Urinary bladder (tissue), 4 donors: ENCODE data around the gene STEAP1B. TPM values are rescaled to one million over a fixed set of nuclear protein-coding genes. Genes with fewer than 3 reads are reported as not detected.

Experiments
- DNase-seq: peaks from one replicate; pipeline ENCODE4 v3.0.0-alpha.2; 2015; ENCODE audit errors: extremely low spot score
- H3K27ac ChIP-seq: one replicate; pipeline ENCODE4 v1.5.1; 2013; ENCODE audit warnings: low read depth, mild to moderate bottlenecking, moderate library complexity
- H3K36me3 ChIP-seq: one replicate; pipeline ENCODE4 v1.6.1; 2013; ENCODE audit warnings: mild to moderate bottlenecking, moderate library complexity; ENCODE audit not compliant: insufficient read depth
- H3K4me1 ChIP-seq: one replicate; pipeline ENCODE4 v1.6.1; 2013; ENCODE audit warnings: mild to moderate bottlenecking, moderate library complexity; ENCODE audit not compliant: insufficient read depth
- H3K4me3 ChIP-seq: one replicate; pipeline ENCODE4 v1.5.1; 2013; ENCODE audit warnings: low read depth, low read length
- WGBS: extraction: QIAGEN DNeasy Blood & Tissue Kit; methylation state at CpG from one replicate; pipeline ENCODE4 v1.1.7; 2013; 5-methylcytosine and 5-hydroxymethylcytosine counted together
- polyA plus RNA-seq: library from polyadenylated mRNA; stranded (reverse); fragments of 200-250 nt; gene quantifications from one replicate; pipeline ENCODE4 v1.2.3, GENCODE V29; 2013
- total RNA-seq: library from RNA; depleted of rRNA; stranded (reverse); fragments of >200 nt; gene quantifications from one replicate; pipeline ENCODE4 v1.2.3, GENCODE V29; 2014
- donor health status: healthy with polysubstance abuse.
- donor health status: healthy.

The STEAP1B gene
- total and polyA plus RNA-seq, 2 donors, result 0.43 to 3.2 TPM

DNA sequence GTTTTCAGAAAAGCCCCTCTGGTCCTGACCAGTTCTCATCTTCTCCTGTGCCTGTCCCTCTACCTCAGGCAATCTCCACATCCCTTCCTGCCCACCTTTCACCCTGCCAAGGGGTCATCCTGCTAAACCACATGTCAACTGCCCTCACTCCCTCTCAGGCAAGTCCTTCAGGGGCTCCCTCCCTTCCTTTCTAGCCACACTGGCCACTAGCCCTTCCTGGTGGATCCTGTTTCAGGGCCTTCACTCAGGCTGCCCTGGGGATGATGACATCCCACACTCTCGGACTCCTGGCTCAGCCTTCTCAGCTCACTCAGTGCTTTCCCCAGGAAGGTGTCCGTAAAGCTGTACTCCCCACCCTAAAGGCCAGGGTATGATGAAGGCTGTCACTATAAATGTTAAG is 13.4 kb downstream of the STEAP1B start:
- 87% methylated on average over 2 of the region's 2 CpGs for WGBS
- no peaks in the 10 kb centered on the region for H3K36me3 ChIP-seq
- DNase-seq, result no peak
- no peak overlapping the region for H3K27ac ChIP-seq
- no peaks in the 10 kb centered on the region for H3K4me1 ChIP-seq
- no peak overlapping the region for H3K4me3 ChIP-seq

DNA sequence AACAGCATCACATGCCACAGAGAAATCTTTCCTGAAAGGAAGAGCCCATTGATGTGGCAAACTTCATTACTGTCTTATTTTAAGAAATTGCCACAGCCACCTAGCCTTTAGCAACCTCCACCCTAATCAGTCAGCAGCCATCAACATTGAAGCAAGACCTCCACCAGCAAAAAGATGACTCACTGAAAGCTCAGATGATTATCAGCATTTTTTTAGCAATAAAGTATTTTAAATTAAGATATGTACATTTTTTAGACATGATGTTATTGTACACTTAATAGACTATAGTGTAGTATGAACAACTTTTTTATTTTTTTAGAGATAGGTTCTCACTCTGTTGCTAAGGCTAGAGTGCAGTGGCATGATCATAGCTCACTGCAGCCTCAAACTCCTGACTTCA is 14.8 kb downstream of the STEAP1B start:
- Histone ChIP-seq H3K4me3 (no peak overlapping the region), H3K4me1 (no peaks in the 10 kb centered on the region), H3K36me3 (no peaks in the 10 kb centered on the region), H3K27ac (no peak overlapping the region)
- DNase-seq, result no peak

DNA sequence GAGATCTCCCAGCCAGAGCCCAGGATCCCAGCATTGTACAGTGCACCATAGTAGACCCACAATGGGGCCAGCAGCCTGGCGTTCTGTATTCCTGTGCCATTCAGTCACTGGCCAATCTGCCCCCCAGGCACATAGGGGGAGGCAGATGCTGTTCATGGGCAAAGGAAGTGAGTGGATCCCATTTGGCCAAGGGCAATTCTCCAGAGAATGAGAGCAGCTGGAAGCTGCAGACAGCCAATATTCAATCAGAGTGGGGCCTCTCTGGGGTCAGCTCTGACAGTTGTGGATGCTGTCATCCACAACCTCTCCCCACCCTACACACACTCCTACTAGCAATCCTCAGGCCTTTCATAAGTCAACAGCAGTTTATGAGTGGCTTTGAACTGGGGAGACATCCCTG is 17.5 kb downstream of the STEAP1B start:
- DNase-seq, result no peak
- Histone ChIP-seq H3K27ac (no peak overlapping the region), H3K36me3 (no peaks in the 10 kb centered on the region), H3K4me1 (no peaks in the 10 kb centered on the region), H3K4me3 (no peak overlapping the region)
- WGBS, result 77% methylated on average over 1 of the region's 1 CpG

DNA sequence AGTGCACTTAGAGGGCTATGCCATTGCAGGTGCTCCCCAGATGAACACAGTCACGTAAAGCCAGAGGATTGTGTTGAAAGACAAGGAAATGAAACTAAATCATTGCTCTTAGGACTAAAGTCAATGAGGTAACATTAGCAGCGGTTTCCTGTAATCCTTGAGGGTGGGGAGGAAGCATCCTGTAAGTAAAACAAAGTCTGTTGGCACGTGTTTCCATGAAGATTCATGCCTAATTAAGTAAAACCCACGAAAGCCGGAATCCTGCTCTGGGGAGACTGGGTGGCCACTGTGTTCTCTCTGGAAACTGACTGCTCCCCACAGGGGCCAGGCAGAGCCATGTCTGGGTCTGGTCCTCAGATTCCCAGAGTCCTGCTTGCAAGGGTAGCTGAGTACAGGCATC is 18.3 kb downstream of the STEAP1B start:
- no peak overlapping the region for H3K4me3 ChIP-seq
- H3K27ac ChIP-seq, result no peak overlapping the region
- no peaks in the 10 kb centered on the region for H3K4me1 ChIP-seq
- DNase-seq, result no peak
- 57% methylated on average over 5 of the region's 5 CpGs for WGBS
- no peaks in the 10 kb centered on the region for H3K36me3 ChIP-seq

DNA sequence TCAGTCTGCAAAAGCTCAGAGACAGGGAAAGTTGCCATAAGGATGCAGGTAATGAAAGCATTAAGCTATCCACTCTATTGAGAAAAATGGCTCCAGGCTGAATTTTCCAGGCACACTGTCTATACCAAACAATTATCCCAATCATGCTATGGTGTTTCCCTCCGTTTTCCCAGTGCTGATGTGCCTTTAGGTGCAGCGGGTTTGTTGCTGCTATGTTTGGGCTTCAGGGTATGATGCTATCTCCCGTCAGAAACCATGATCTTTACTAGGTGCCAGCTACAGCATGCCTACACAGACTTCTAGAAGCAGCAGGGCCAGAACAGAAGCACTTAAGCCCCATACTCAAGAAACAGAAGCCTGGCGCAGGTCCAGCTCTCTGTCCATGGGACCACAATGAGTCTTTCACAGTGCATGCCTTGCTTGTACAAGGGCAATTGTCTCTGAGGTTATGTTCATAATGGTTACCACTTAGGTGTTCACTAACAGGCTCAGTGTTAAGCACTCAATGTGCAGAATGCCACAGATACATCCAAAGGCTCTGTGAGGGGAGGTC is 19.4 kb downstream of the STEAP1B start:
- Histone ChIP-seq H3K36me3 (no peaks in the 10 kb centered on the region), H3K27ac (no peak overlapping the region), H3K4me3 (no peak overlapping the region), H3K4me1 (no peaks in the 10 kb centered on the region)
- DNase-seq, result no peak
- WGBS, result 64% methylated on average over 4 of the region's 4 CpGs

DNA sequence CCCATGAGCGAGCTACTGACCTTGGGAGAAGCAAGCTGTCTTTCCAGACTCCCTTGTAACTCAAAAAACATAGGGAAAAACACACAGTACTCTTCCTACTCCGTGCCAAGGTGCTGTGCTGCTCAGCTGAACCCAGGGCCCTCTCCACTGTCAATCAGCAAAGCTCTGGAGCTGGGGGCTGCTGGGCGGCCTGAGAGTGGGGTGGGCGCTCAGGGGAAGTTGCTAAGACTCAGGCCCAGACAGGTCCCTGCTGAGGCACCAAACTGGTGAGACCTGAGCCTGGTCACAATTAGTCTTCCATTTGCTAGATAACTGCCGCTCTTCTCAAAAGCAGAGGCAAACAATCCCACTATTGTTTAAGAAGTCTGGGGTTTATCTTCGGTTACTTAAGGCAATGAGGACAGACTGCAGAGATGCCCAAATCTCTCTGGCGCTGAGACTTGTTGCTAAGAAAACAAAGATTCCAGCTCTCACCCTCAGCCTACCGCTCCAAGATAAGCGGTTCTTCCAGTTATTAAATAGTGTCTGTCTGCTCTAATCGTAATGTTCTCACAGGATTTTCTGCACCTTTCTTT is 22.0 kb downstream of the STEAP1B start:
- no peak overlapping the region for H3K27ac ChIP-seq
- no peaks in the 10 kb centered on the region for H3K4me1 ChIP-seq
- H3K36me3 ChIP-seq, result no peaks in the 10 kb centered on the region
- H3K4me3 ChIP-seq, result no peak overlapping the region
- DNase-seq, result no peak
- 52% methylated on average over 10 of the region's 10 CpGs for WGBS

DNA sequence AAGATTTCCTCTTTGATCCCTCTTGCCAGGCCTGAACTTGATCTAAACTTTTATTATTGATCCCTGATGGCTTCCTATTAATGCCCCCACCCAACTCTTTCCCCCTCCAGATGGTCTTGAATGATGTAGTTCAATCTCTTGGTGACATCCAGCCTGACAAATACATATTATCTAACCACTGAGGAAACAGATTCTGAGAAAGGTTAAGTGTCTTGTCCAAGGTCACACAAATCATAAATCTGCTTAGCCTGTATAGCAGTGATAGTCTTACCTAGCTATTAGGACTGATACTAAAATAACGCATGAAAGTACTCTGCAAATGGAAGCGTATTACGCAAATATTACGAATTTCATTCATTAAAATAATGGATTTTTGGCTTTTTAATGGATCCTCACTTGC is 22.7 kb downstream of the STEAP1B start:
- Histone ChIP-seq H3K36me3 (no peaks in the 10 kb centered on the region), H3K4me1 (no peaks in the 10 kb centered on the region), H3K27ac (no peak overlapping the region), H3K4me3 (no peak overlapping the region)
- no peak for DNase-seq
- WGBS, result 96% methylated on average over 4 of the region's 4 CpGs

DNA sequence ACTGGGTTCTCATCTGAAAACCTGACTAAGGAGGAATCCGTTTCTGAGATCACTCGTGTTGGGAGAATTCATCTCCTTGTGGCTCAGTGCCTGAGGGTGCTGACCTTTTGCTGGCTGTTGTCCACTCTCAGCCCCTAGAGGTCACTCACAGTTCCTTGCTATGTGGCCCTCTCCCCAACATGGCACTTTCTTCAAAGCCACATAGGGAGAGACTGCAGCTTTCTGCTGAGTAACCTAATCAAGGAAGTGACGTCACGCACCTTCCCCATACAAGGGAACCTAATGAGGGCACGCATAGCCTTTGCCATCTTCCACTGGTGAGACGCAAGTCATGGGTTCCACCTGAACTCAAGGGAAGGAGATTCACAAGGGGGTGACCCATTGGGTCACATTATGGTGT is 23.2 kb downstream of the STEAP1B start:
- WGBS, result 92% methylated on average over 6 of the region's 6 CpGs
- no peak for DNase-seq
- H3K4me3 ChIP-seq, result no peak overlapping the region
- H3K36me3 ChIP-seq, result no peaks in the 10 kb centered on the region
- H3K27ac ChIP-seq, result no peak overlapping the region
- H3K4me1 ChIP-seq, result no peaks in the 10 kb centered on the region

DNA sequence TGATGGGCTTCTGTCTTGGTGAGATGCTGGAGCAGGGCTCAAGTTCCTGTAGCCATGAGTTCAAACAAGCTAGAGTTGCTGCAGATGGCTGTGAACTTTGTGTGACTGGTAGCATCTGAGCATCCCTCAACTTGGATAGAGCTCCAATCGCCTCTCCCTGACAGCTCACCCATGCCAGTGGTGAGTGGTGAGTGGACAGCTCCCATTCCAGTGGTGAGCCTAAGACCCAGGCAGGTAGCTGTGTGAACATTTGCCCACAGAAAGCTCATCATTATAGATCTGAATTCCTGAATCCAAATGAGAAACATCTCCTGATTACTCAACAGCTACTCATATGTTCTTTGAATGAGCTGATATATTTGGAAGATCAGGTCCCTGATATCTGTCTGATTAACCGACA is 25.3 kb downstream of the STEAP1B start:
- Histone ChIP-seq H3K4me3 (no peak overlapping the region), H3K4me1 (no peaks in the 10 kb centered on the region), H3K27ac (no peak overlapping the region), H3K36me3 (no peaks in the 10 kb centered on the region)
- 86% methylated on average over 2 of the region's 2 CpGs for WGBS
- DNase-seq, result no peak

DNA sequence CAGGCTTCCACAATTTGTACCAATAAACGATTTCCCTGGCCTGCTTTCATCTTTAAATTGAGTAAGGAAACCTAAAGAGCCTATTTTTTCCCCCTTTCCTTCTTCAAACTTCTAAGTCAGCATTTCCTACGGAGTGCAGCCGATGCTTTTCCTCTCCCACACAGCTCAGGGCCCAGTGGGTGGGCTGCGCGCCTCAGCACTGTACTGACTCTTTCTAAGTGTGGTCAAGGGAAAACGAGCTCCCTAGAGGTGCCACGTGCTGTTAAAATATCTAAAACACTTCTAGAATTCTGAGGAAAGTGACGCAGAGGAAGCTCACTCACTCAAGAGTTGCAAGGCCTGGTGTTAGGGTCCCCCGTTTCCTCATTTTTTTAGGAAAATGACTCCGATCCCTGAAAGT is 29.0 kb downstream of the STEAP1B start:
- WGBS, result 74% methylated on average over 10 of the region's 10 CpGs
- no peaks in the 10 kb centered on the region for H3K36me3 ChIP-seq
- DNase-seq, result no peak
- H3K27ac ChIP-seq, result no peak overlapping the region
- H3K4me1 ChIP-seq, result no peaks in the 10 kb centered on the region
- H3K4me3 ChIP-seq, result no peak overlapping the region

DNA sequence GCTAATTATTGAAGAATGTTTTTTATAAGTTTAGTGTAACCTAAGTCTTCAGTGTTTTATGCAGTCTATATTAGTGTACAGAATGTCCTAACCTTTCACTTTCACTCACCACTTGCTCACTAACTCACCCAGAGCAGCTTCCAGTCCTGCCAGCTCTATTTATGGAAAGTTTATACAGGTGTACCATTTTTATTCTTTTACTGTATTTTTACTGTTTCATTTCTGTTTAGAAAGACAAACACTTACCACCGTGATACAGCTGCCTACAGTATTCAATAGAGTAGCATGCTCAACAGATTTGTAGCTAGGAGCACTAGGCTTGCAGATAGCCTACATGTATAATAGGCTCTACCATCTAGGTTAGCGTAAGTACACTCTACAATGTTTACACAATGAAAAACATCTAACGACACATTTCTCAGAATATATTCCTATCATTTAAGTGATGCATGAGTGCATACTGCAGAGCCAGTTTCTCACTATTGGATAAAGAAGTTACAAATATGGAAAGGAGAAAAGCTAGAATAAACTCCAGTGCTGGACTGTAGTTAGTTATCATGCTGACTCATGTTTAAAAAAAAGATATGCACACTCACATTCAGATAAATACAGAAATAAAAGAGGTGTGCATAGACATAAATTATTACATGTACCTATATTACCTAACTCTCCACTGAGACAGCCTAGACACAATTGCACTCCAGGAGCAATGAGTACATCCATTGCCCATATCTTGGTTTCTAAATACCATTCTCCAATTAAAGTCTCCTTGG is 30.4 kb downstream of the STEAP1B start:
- H3K36me3 ChIP-seq, result no peaks in the 10 kb centered on the region
- no peaks in the 10 kb centered on the region for H3K4me1 ChIP-seq
- no peak for DNase-seq
- H3K4me3 ChIP-seq, result no peak overlapping the region
- 85% methylated on average over 3 of the region's 3 CpGs for WGBS
- H3K27ac ChIP-seq, result no peak overlapping the region

DNA sequence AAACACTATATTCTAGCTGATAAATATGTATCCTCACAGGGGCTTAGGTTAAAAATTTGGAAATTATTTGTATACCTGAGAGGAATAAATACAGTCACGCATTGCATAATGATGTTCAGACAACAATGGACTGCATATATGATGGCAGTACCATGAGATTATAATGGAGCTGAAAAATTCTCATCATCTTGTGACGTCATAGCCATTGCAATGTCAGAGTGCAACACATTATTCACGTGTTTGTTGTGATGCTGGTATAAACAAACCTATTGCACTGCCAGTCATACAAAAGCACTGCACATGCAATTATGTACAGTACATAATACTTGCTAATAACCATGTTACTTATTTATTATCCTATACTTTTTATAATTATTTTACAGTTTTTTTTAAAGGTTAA is 31.4 kb downstream of the STEAP1B start:
- 90% methylated on average over 3 of the region's 3 CpGs for WGBS
- H3K4me1 ChIP-seq, result no peaks in the 10 kb centered on the region
- no peak for DNase-seq
- no peak overlapping the region for H3K4me3 ChIP-seq
- no peaks in the 10 kb centered on the region for H3K36me3 ChIP-seq
- H3K27ac ChIP-seq, result no peak overlapping the region

DNA sequence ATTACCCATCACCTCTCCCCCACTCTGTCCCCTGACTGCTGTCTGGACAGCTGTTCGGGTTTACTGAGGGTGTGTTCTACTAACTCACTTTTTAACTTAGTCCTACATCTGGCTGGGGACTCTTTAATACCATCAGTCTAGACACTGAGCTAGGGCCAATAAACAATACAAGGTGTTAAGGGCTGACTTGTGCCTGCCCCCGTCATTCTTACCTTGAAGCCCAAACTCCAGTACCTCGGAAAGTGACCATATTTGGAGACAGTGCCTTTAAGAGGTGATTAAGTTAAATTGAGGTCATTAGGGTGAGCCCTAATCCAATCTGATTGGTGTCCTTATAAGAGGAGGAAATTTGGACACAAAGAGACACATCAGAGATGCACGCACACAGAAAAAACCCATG is 35.7 kb downstream of the STEAP1B start:
- Histone ChIP-seq H3K27ac (no peak overlapping the region), H3K36me3 (no peaks in the 10 kb centered on the region), H3K4me1 (no peaks in the 10 kb centered on the region), H3K4me3 (no peak overlapping the region)
- no peak for DNase-seq
- WGBS, result 55% methylated on average over 4 of the region's 4 CpGs

DNA sequence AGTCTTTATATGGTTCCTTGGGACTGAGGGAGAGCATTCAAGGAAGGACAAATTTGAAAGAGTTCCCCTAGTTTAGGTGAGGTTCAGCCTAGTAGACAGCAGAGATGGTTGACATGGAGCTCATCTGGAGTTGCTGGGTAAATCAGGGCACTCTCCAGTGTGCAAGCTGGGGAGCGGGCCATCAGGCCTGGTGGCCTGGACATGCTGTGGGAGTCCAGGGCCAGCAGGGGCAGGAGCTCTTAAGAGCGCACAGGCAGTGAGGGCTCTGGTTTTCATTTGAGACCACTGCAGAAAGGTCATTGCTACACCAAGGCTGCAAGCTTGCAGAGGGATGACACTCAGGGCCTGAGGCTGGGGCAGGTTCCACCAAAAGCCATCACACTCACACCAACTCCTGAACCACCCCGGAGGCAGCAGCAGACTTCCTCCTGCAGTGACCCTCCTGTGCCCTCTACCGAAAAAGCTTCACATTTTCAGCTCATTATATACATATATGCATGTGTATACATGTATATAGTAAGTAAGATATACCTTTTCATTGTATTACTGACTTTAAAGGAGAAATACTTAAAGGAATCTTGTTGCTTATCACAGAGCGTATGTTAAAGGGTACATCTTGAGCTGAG is 39.5 kb downstream of the STEAP1B start:
- H3K27ac ChIP-seq, result no peak overlapping the region
- no peaks in the 10 kb centered on the region for H3K4me1 ChIP-seq
- DNase-seq, result no peak
- no peak overlapping the region for H3K4me3 ChIP-seq
- WGBS, result 80% methylated on average over 5 of the region's 5 CpGs
- no peaks in the 10 kb centered on the region for H3K36me3 ChIP-seq
